NK-92 (cell line): ENCODE results near the gene ISLR.

Experiments used
- DNase-seq: peaks from one replicate; lab custom pipeline; 2025; ENCODE audit not compliant: unreplicated experiment; lab: John Stamatoyannopoulos, UW

The ISLR gene, protein sequence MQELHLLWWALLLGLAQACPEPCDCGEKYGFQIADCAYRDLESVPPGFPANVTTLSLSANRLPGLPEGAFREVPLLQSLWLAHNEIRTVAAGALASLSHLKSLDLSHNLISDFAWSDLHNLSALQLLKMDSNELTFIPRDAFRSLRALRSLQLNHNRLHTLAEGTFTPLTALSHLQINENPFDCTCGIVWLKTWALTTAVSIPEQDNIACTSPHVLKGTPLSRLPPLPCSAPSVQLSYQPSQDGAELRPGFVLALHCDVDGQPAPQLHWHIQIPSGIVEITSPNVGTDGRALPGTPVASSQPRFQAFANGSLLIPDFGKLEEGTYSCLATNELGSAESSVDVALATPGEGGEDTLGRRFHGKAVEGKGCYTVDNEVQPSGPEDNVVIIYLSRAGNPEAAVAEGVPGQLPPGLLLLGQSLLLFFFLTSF

DNA sequence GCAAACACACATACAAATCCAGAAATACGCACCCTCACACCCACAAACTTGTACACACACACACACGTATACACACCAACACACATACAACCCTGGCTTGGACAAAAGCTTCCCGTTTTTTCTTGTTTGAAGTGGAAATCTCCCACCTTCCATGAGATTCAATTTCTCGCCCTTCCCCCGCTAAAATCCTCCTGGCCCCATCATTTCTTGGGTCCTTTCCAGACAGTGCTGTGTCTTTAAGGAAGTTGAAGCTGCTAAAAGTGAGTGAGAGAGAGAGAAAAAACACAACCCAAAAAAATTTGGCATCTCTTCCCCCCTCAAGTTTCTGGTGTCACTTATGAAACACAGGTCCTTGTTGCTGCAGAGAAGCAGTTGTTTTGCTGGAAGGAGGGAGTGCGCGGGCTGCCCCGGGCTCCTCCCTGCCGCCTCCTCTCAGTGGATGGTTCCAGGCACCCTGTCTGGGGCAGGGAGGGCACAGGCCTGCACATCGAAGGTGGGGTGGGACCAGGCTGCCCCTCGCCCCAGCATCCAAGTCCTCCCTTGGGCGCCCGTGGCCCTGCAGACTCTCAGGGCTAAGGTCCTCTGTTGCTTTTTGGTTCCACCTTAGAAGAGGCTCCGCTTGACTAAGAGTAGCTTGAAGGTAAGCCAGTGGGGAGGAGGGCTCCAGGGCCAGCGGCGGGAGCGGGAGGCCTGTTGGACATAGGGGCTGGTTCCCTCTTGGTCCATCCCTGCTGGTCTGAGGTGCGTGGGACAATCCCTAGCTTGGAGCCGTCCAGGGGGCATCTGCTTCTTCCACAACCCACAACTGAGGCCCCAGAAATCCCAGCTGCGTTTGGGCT lies at the start of gene ISLR:
TSS of gene ISLR (plus strand) at position 331 of the 839 bp plus-strand sequence. CDS start 1,149 bp downstream, outside the sequence.
- DNase-seq, result no peak

GRCh38 chr15:74124196-74124595 lies 49.3 kb upstream of the ISLR start:
- DNase-seq, result no peak

GRCh38 chr15:74124759-74125158 lies 48.8 kb upstream of the ISLR start:
- DNase-seq, result no peak

GRCh38 chr15:74127255-74127953 lies 46.1 kb upstream of the ISLR start:
- DNase-seq, result no peak

DNA sequence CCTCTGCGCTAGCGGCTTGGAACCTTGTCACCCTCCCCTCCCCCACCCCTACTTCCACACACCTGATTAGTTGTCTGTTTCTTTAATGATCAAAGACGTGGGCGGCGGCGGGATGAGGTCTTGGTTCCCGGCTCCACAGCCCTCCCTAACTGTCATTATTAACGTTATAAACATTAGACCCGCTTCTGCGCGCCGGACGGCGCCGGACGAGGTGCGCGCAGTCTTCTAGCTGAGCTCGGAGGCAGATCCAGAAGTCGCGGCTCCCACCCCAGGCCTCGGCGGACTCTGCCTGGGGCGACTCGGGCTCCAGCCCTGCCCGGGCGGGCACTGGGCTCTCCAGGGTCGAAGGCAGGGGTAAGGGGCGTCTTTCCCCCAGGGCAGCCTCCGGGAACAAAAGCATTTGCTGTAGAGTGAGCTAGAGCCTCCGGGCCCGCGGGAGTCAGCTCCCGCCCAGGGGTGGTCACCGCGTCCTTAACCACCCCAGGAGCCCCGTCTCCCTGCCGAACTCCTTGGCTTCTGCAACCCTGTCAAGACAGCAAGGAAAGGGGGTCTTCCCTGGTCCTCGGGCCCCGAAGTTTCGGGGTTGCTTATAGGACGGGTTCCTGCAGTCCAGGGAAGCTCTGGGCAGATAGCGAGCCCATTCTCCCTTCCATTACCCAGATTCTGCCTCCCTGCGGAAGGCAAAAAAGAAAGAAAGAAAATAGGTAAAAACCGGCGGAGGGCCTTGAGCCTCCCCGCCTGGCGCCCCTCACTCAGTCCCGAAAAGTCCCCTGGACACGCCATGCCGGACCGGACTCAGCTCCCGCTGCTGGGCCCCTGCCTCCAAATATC lies 45.3 kb upstream of the ISLR start:
- no peak for DNase-seq

- DNase-seq, result no peak
Measured at GRCh38 chr15:74128785-74129585, 44.5 kb upstream of the ISLR start.

GRCh38 chr15:74129586-74130154 lies 43.8 kb upstream of the ISLR start:
- no peak for DNase-seq

DNA sequence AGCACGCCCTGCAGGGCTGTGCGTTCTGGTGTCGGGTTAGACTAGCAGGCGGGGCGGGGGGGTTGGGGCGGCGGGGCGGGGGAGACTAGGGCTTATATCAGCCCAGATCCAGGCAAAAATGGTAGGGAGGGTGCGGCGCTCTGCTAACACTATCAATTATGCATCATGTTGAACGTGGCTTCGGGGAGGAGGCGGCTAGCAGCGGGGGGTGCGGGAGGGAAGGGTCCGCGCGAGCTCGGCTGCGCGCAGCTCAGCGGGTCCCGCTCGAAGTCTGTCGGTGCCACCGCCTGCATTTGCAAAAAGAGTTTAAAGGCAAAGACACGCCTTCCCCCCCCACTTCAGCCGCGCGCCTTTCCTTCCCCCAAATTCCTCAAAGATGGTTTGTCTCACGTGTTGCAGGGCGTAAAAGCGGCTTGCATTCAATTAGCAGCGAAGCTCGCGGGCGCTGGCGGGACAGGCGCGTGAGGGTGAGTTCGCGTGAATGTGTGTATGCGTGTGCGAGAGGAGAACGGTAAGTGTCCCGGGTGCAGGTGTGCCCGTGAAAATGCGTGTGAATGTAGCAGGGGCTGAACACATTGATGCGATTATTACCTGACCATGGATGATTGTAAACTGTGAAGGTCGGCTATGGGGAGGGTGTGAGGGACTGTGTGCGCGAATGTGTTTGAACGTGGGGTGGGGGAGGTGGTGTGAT lies 43.2 kb upstream of the ISLR start, which contains the start of gene ISLR2:
TSS of gene ISLR2 (plus strand) at position 432 of the 694 bp plus-strand sequence. CDS start 2,169 bp downstream, outside the sequence.
- DNase-seq, result no peak

GRCh38 chr15:74130849-74131627 lies 42.5 kb upstream of the ISLR start:
- DNase-seq, result no peak

GRCh38 chr15:74131628-74132413 lies 41.7 kb upstream of the ISLR start:
- DNase-seq, result no peak

- no peak for DNase-seq
Measured at GRCh38 chr15:74132681-74133651, 40.5 kb upstream of the ISLR start.

DNA sequence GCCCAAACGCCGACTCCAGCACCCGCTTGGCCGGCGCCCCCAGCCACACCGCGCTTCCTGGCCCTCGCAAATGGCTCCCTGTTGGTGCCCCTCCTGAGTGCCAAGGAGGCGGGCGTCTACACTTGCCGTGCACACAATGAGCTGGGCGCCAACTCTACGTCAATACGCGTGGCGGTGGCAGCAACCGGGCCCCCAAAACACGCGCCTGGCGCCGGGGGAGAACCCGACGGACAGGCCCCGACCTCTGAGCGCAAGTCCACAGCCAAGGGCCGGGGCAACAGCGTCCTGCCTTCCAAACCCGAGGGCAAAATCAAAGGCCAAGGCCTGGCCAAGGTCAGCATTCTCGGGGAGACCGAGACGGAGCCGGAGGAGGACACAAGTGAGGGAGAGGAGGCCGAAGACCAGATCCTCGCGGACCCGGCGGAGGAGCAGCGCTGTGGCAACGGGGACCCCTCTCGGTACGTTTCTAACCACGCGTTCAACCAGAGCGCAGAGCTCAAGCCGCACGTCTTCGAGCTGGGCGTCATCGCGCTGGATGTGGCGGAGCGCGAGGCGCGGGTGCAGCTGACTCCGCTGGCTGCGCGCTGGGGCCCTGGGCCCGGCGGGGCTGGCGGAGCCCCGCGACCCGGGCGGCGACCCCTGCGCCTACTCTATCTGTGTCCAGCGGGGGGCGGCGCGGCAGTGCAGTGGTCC lies 39.7 kb upstream of the ISLR start:
- no peak for DNase-seq

GRCh38 chr15:74134387-74135027 lies 39.0 kb upstream of the ISLR start:
- DNase-seq, result no peak

- DNase-seq, result no peak
Measured at GRCh38 chr15:74135041-74135565, 38.4 kb upstream of the ISLR start.

- no peak for DNase-seq
Measured at GRCh38 chr15:74136540-74136813, 37.0 kb upstream of the ISLR start.
